CD1c-positive myeloid dendritic cell (primary cell): ENCODE data around the gene CR1.

Experiments used
- DNase-seq: peaks from one replicate; pipeline ENCODE4 v3.0.0-alpha.2; 2016; ENCODE audit errors: extremely low spot score

CR1 gene

GRCh38 chr1:207495801-207496792 is at the start of gene CR1:
TSS of gene CR1 (plus strand) at chr1:207496157. CDS start at chr1:207496268, 111 bp downstream.
- peak; percentile 75 for DNase-seq

DNA sequence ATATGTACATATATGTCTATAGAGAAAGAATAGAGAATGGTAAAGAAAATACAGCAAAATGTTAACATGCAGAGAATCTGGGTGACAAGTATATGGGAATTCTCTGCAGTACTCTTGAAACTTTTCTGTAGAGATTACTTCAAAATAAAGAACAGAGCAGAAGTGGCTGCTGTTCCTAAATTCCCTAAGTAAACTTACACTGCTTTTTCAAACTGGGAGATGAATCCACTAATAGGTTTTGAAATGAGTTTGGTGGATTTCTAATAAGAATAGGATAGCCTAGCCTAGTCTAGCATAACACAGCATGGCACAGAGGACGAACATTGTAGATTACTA is 42.3 kb upstream of the CR1 start:
- DNase-seq = no peak

DNA sequence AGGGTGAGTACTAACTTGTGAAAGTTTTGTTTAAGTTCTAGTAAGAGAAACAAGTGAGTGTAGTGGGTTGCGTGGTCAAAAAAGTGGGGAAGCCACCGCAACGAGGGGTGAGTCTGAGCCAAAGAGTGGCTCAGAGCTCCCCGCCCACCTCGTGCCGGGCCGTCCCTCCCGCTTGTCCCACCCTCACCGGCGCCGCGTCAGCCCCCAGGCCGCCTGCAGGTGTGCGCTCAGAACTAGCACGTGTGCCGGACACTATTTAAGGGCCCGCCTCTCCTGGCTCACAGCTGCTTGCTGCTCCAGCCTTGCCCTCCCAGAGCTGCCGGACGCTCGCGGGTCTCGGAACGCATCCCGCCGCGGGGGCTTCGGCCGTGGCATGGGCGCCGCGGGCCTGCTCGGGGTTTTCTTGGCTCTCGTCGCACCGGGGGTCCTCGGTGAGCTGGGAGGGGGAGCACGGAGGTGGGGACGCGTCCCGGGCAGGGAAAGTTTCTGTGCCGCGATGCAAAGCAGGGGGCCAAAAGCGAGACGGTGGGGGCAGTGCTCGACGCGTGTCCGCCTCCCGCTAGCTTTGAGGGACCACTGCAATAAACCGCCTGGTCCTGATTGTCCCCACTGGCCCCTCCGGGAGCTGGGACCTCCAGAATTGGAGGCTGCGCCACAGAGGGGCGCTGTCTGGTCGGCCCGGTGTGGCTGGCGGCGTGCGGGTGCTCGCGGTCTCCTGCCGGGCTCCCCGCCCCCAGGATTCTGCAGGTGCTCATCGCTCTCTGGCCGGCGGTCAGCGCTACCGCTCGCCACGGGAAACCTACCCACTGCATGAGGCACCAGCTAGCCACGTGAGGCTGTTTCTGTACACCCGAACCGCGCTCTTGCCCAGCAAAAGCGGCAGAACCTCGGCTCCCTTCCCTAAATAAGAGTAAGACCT is 41.7 kb upstream of the CR1 start, which contains the start of gene CR2:
CR2 (plus strand) TSS at position 283 of the 919 bp plus-strand sequence; CDS start at position 374, 91 bp downstream.
- peak; percentile 43 for DNase-seq

- DNase-seq = no peak
These were observed 40.7 kb upstream of the CR1 start for GRCh38 chr1:207455183-207455754.

- DNase-seq = no peak
These were observed 37.5 kb upstream of the CR1 start for GRCh38 chr1:207458414-207458813.

GRCh38 chr1:207459008-207459407 is 36.9 kb upstream of the CR1 start:
- DNase-seq = no peak

DNA sequence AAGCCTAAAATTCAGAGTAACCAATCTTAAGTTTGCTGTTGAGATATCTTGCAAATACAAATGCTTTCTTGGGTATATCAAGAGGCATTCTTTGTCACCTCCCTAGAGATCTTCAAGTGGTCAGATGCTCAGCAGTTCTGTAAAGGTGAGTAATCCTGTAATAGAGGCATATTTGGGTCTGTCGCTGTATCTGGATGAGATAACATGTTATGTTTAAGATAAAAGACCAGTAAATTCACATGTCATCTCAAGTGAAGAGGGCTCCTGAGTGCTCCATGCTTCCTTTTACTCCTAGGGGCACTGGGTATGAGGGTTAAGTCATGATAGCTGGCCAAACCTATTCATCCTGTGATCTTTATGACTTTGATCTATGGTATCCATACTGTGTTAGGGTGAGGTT is 34.3 kb upstream of the CR1 start:
- no peak for DNase-seq

DNA sequence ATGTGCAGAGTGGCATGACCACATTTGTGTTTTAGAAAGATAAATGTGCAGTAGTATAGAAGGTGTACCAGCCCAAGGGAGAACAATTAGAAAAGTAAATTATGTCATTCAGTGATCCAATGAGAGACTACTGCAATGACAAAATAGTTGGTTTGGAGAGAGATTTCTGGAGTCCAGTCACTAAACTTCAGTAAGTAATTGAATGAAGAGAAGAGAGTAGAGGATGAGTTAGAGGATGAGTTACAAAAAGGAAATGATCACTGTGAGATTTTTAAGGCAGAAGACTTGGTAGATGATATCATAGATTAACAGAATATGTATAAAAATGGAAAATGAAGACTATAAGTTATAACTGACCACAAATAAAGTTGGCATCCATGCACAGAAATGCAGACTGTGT is 33.4 kb upstream of the CR1 start:
- DNase-seq = no peak

DNA sequence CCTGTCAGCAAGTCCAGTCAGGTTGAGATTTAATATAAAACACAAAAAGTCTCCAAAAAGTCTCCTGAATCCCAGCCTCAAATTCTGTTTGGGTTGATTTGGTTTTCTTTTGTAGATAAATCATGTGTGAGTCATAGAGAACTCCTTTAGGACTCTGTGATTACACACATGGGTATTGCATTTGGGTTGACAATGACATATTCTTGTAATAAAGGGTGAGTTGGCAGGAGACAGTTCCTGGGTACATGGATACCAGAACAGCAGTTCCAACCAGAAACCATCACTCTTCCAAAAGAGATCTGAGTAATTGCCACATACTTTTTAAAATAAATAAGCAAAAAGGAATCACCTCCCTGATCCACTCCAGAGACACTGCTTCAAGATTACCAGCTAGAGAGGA is 32.9 kb upstream of the CR1 start:
- no peak for DNase-seq

DNA sequence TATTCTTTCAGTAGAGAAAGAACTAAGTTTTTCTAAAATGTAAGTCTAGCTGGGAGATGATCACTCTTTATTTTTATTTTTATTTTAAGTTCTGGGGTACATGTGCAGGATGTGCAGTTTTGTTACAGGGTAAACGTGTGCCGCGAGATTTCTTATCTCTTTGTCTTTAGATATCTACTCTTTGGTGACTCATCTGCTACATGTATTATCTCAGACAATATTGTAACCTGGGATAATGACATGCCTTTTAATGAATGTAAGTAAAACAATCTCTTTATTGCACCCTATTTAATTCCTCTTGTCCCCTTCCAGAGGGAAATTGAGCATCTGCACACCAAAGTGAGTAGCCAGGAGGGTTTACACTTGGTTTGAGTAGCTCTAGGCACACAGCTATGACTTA is 32.4 kb upstream of the CR1 start:
- DNase-seq = no peak

- DNase-seq = no peak
These were observed 25.0 kb upstream of the CR1 start for GRCh38 chr1:207470927-207471326.

- no peak for DNase-seq
These were observed 21.7 kb upstream of the CR1 start for GRCh38 chr1:207474210-207474609.

- DNase-seq = peak; percentile 14
These were observed 9.8 kb upstream of the CR1 start for GRCh38 chr1:207486198-207486597.

GRCh38 chr1:207487636-207488035 is 8.3 kb upstream of the CR1 start:
- no peak for DNase-seq

DNA sequence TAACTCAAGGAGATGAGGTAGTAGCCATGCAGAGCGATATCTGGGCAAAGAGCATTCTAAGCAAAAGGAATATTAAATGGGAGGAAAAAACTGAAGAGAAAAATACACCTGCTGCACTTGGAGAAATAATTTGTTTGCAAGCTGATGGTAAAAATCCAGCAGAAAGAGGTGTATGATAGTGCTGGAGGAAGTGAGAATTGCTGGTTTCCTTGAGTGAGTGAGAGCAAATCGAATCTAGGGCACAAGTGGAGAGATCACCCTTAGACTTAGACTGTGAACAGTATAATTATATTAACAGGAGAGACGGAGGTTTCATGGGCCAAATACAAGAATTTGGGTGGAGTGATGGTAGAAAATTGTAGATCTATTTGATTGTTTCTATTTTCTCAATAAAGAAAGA is 2.7 kb upstream of the CR1 start:
- no peak for DNase-seq

DNA sequence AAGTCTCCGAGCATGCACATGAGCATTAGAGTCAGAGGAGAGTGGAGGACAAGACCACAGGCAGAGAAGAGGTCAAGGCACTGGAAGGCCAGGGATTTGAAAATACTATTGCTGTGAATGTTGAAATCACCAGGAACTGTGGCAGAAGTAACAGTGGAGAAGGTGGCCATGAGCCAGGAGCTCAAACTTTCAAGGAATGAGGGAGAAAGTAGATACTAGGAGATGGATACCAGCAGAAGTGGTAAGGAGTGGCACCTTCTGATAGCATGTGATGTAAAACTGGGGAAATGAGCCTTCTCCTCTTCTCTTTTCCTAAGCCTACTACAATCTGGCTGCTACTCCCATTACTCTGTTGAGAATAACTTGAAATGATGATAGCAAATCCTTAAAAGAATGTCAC is 1.8 kb upstream of the CR1 start:
- DNase-seq = no peak

DNA sequence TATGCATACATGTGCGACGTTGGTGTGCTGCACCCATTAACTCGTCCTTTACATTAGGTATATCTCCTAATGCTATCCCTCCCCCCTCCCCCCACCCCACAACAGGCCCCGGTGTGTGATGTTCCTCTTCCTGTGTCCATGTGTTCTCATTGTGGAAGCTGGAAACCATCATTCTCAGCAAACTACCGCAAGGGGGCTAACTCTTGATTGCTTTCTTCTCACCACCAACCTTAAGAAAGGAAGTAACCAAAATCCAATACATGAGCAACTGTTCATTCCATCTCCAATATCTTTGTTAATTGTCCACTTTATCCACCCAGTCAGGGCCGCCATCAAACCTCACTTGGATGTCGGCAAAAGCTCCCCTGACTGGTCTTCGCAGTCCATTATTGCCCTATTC is 676 bp upstream of the CR1 start:
- DNase-seq = peak; percentile 42

DNA sequence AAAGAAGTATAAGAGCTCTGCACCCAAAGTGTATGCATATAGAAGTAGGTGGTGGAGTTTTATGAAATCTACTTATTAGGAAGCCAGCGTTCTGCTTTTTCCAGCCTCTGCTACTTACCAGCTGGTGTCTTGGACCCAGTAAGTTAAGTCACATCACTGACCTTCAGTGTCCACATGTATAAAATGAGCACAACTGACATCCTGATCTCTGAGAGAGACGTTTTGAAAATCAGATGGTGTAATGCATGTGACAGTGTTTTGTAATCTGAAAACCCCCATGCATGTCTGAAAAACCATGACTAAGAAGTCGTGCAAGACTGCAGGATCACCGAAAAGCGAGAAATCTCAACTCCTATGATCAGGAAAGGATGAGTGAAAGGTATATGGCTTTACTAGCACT is 2.0 kb downstream of the CR1 start:
- peak; percentile 86 for DNase-seq

- DNase-seq = peak; percentile 82
These were observed 3.6 kb downstream of the CR1 start for GRCh38 chr1:207499573-207499972.

DNA sequence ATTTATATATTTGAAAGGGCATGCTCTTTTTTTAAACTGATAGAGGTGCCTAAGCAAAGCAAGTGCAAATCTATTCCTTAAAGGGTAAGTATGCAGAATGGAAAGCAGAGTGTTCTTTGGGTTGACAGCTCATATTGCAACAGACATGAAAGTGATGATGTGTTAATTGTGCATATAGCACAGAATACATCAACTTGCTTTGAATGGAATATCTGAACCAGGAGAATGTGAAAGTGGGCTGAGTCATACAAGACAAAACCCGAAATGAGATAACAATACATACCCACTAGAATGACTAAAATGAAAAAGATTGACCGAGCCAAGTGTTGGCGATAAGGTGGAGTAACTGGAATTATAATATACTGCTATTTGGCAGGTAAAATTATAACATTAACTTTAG is 4.3 kb downstream of the CR1 start:
- DNase-seq = no peak

DNA sequence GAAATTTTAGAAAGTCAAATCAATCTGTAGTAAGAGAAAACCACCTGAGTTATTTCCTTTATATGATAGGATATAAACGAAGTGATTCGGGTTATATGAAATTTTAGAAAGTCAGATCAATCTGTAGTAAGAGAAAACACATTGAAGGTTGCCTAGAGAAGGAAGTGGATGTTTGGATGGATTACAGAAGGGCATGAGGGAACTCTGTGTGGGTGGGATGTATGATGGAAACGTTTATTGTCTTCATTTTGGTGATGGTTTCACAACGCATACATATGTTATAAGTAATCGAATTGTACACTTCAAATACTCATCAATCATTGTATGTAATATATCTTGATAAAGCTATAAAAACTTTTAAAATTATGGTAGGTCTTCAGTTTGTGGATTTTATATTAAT is 5.1 kb downstream of the CR1 start:
- no peak for DNase-seq

- no peak for DNase-seq
These were observed 6.8 kb downstream of the CR1 start for GRCh38 chr1:207502726-207503125.
